ENCODE measurements around the gene MRPL55.

MRPL55 gene

DNA sequence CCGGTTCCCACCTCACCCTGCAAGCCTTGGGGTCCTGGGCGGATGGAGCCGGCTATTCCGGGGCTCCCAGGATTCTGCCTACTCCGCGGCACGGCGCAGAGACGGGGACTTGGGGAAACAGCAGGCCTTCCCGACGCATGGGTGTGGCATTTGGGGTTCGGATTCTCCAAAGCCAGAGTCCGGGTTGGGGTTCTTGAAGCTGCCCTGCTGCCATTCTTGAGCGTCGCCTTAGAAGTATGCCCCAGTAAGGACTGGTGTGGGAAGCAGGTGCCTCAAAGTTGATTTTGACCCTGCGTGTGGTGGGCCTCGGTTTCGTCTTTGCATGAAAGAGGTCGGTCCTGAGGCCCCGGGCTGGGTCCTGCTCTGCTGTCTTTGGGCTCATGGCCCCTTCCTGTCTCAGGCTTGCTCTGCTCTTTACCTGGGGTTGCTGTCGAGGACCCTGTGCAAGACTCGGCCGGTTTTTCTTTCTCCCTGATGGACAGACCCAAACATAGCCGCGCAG is 31.7 kb upstream of the MRPL55 start:
- H3K27ac ChIP-seq: peak overlapping the region; percentile 100
- TF ChIP-seq, protein P1, sequence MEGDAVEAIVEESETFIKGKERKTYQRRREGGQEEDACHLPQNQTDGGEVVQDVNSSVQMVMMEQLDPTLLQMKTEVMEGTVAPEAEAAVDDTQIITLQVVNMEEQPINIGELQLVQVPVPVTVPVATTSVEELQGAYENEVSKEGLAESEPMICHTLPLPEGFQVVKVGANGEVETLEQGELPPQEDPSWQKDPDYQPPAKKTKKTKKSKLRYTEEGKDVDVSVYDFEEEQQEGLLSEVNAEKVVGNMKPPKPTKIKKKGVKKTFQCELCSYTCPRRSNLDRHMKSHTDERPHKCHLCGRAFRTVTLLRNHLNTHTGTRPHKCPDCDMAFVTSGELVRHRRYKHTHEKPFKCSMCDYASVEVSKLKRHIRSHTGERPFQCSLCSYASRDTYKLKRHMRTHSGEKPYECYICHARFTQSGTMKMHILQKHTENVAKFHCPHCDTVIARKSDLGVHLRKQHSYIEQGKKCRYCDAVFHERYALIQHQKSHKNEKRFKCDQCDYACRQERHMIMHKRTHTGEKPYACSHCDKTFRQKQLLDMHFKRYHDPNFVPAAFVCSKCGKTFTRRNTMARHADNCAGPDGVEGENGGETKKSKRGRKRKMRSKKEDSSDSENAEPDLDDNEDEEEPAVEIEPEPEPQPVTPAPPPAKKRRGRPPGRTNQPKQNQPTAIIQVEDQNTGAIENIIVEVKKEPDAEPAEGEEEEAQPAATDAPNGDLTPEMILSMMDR (conservative IDR thresholded peaks at IDR 0.05; ENCODE audit: low read depth): no peak
- ChIA-PET POLR2A (ENCODE audit: low non-redundant PET) (interaction anchor here (0.6 to 1.1 kb wide), 4 partner anchors 20 to 26 kb away, joined by 3 to 5 read pairs (median 3); no protein-coding TSS in a partner anchor), CTCF (interaction anchor here (0.6 to 0.9 kb wide), 4 partner anchors 7 to 373 kb away, joined by 3 to 4 read pairs (median 3); partner anchors contain the start of gene IBA57)
- no peak for DNase-seq (ENCODE audit: low spot score)

DNA sequence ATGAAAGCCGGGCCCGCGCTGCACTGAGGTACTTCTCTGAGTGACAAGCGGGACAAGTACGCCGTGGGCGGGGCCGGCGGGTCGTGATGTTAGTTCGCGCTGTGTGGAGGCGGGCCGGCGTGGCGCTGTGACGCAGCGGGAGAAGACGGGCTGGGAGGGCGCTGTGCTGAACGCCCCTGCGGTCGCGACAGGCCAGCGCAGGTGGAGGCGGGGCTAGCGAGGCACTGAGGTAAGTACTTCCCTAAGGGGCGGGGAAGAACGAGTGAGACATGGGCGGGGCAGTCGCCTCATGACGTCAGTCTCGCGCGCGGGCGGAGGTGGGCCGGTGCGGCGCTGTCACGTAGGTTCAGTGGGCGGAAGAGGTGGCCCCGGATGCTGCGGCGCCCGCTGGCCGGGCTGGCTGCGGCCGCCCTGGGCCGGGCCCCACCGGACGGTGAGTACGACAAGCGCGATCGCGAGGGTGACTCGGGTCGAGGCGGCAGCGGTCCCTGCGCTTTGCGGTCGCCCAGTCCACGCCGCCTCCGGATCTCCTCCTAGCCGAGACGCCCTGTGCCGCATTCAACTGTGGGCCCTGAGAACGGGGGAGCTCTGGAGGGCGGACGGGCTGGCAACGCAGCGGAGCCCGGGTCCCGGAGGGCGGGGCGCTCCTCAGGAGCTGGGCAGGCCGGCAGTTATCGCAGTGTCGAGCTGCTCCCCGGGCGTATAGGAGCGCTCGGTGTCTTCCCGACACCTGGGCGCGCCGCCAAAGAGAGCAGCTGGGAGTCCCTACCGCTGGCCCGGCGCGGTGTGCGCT is 31.0 kb upstream of the MRPL55 start, which contains the start of gene GUK1:
GUK1 (plus strand) TSS at position 349 of the 793 bp plus-strand sequence; CDS start at position 373, 24 bp downstream.
- DNase-seq (ENCODE audit: low spot score): peak; percentile 96
- CTCF ChIA-PET: interaction anchor here (0.6 to 0.9 kb wide), 4 partner anchors 8 to 374 kb away, joined by 3 to 4 read pairs (median 3); partner anchors contain the start of gene IBA57
- peak within 1 kb of the TSS; percentile 100 for H3K27ac ChIP-seq
- POLR2A ChIA-PET (ENCODE audit: low non-redundant PET): interaction anchor here (0.6 to 1.1 kb wide), 4 partner anchors 21 to 26 kb away, joined by 3 to 5 read pairs (median 3); no protein-coding TSS in a partner anchor
- TF ChIP-seq, protein P1 (conservative IDR thresholded peaks at IDR 0.05; ENCODE audit: low read depth): no peak; the same call in 1 of the 2 replicates

DNA sequence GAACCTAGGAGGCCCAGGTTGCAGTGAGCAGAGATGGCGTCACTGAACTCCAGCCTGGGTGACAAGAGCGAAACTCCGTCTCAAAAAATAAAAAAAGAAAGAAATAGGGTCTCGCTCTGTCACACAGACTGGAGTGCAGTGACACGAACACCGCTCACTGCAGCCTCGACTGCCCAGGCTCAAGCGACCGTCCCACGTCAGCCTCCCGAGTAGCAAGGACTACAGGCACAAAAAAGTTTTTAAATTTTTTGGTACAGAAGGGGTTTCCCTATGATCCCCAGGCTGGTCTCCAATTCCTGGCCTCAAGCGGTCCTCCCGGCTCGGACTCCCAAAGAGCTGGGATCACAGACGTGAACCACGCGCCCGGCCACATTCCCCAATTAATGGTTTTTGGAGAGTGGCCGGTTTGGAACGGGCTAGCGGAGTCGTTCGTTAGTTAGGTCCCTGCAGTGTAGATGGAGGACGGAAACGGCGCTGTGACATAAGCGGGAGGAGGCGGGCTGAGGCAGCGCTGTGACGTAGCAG is 30.4 kb upstream of the MRPL55 start:
- CTCF ChIA-PET: no interaction called here
- no peak for DNase-seq (ENCODE audit: low spot score)
- POLR2A ChIA-PET (ENCODE audit: low non-redundant PET): interaction anchor here (0.6 kb wide), 1 partner anchor 14 kb away, joined by 3 read pairs; no protein-coding TSS in a partner anchor
- TF ChIP-seq, protein P1 (conservative IDR thresholded peaks at IDR 0.05; ENCODE audit: low read depth): no peak
- peak overlapping the region; percentile 100 for H3K27ac ChIP-seq

DNA sequence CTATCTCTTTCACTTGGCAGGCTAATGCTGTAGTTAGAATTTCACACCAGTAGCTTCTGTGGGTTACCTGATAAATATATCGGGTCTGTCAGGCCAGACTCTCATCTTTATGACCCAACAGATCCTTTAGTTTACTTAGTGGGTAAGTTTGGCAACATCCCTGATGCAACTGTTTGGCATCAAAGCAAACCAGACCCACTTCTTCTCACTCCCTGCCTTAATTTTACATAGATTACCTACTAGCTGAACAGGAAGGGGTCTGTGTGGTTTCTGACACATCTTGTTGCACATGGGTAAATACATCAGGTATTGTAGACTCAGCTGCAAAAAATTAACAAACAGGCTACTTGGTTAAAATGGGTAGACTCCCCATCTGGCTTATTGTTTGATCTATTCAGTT is 27.8 kb upstream of the MRPL55 start:
- TF ChIP-seq, protein P1 (conservative IDR thresholded peaks at IDR 0.05; ENCODE audit: low read depth): no peak
- ChIA-PET POLR2A (ENCODE audit: low non-redundant PET) (interaction anchor here (0.7 kb wide), 1 partner anchor 320 kb away, joined by 3 read pairs; no protein-coding TSS in a partner anchor), CTCF (no interaction called here)

DNA sequence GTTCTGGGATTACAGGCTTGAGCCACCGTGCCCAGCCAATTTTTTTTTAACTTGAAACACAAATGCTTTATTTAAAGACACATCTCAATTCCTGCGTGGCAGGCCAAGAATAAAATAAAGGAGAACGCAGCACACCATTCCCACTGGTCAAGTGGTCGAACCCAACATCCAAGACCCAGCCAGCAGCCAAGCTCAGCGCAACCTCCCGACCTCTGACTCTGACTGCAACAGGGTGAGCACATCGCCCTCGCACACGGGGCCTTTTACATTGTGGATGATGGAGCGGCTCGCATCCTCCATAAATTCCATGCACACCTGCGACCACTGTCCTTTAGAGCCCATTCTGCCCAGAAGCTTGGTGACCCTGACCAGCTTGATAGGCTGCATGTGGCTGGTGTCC is 25.5 kb upstream of the MRPL55 start:
- POLR2A ChIA-PET (ENCODE audit: low non-redundant PET): interaction anchor here (0.8 kb wide), 1 partner anchor 32 kb away, joined by 3 read pairs; no protein-coding TSS in a partner anchor
- CTCF ChIA-PET: interaction anchor here (0.6 kb wide), 1 partner anchor 177 kb away, joined by 4 read pairs; no protein-coding TSS in a partner anchor

More for the DNA sequence above, 27.8 kb upstream of the MRPL55 start:
- DNase-seq (ENCODE audit: low spot score): no peak
- no peak overlapping the region for H3K27ac ChIP-seq

More for the DNA sequence above, 25.5 kb upstream of the MRPL55 start:
- TF ChIP-seq, protein P1 (conservative IDR thresholded peaks at IDR 0.05; ENCODE audit: low read depth): no peak
- H3K27ac ChIP-seq: no peak overlapping the region
- no peak for DNase-seq (ENCODE audit: low spot score)
